ENCODE measurements around the gene C14orf119. TPM values are rescaled to one million over a fixed set of nuclear protein-coding genes. Genes with fewer than 3 reads are reported as not detected.
A peak's percentile ranks its signal among the peaks of the same experiment; 100 is the strongest.

C14orf119 gene
- total RNA-seq, 1 donor from 2014 or later: 27.5 TPM

DNA sequence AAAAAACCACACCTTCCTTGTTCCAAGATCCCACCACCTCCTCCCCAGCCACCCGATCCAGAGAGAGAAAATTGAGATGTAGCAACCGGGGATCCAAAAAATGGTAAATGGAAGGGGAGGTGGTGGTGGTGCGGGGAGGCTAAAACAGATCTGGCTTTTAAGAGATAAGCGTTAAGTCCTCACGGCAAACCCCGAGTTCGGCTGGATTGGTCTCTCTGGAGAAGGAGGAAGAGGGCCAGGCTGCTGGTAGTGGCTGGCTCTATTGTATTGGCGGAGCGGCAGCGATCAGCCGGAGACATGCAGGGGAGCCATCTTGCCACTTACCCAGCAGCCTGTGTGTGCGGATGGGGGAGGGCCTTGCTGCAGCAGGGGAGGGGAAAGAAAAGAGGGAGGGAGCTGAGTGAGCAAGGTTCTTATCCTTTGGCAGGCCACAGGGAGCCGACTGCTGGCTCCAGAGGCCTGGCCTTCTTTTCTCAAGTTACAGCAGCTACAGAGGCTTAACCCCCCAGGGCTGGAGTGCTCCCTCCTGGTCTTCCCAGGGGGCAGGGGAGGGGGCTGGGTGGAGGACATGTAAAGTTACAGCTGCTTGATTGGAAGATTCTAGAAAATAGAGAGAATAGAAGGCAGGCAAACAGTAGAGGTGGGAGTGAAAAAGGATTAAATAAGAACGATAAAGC, 23.9 kb upstream of the C14orf119 start:
- Histone ChIP-seq H3K27me3 (ENCODE audit: control insufficient read depth, insufficient read depth, low read length) (no peaks in the 10 kb centered on the region), H3K4me3 (ENCODE audit: low read depth, low read length) (peak overlapping the region; percentile 79), H3K36me3 (ENCODE audit: control insufficient read depth, insufficient read depth, low read length) (peaks cover 11% of the 10 kb centered on the region)
- TF ChIP-seq, protein P1, sequence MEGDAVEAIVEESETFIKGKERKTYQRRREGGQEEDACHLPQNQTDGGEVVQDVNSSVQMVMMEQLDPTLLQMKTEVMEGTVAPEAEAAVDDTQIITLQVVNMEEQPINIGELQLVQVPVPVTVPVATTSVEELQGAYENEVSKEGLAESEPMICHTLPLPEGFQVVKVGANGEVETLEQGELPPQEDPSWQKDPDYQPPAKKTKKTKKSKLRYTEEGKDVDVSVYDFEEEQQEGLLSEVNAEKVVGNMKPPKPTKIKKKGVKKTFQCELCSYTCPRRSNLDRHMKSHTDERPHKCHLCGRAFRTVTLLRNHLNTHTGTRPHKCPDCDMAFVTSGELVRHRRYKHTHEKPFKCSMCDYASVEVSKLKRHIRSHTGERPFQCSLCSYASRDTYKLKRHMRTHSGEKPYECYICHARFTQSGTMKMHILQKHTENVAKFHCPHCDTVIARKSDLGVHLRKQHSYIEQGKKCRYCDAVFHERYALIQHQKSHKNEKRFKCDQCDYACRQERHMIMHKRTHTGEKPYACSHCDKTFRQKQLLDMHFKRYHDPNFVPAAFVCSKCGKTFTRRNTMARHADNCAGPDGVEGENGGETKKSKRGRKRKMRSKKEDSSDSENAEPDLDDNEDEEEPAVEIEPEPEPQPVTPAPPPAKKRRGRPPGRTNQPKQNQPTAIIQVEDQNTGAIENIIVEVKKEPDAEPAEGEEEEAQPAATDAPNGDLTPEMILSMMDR (IDR thresholded peaks at IDR 0.05; ENCODE audit: insufficient read depth, low read length, poor library complexity, severe bottlenecking): no peak
- DNase-seq (ENCODE audit: low read depth): peak; percentile 82

DNA sequence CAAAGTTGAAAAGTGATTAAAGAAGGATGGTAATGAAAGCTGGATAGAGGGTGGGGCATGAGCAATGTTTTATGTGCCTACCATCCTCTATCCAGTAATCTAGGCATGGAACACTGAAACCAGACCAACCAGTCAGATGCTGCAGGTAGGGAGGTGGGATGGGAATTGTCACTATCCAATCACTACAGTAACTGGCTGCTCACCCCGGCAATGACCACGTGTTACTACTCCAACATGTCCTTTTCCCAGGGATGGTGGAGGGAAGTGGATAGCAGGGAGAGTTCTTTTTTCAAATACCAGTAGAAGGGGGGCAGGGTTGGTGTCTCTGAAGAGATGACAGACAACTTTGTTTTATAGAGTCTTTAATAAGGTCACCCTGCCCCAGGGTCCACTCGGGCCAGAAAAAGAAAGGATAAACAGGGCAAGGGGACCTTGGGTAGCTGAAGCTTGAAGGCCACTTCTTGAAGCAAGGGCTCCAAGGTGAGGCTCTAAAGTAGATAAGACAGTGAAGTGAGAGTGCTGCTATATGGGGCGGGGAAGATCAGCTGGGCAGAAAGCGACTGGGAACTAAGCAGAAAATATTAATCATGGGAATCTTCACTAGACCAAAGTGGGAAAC, 23.3 kb upstream of the C14orf119 start:
- TF ChIP-seq, protein P1 (IDR thresholded peaks at IDR 0.05; ENCODE audit: insufficient read depth, low read length, poor library complexity, severe bottlenecking): no peak
- Histone ChIP-seq H3K36me3 (ENCODE audit: control insufficient read depth, insufficient read depth, low read length) (peaks cover 11% of the 10 kb centered on the region), H3K27me3 (ENCODE audit: control insufficient read depth, insufficient read depth, low read length) (no peaks in the 10 kb centered on the region), H3K4me3 (ENCODE audit: low read depth, low read length) (no peak overlapping the region)
- DNase-seq (ENCODE audit: low read depth): no peak

DNA sequence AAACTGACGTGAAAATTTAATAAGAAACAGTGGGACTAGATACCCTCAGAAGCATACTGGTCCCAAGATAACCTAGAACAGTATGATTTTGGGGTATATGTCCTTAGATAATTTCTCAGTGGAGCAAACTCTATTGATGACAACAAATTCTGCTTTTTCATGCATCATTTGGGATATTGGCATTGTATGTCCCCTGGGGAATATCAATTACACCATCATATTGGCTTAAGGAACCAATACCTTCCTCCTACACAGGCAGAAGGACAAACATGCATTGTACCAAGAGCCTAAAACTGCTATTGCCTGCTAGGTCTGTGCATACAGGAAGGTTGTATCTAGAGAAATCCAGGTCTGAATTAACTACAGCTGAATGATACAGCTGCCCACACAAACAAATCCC, 20.4 kb upstream of the C14orf119 start:
- no peak for DNase-seq (ENCODE audit: low read depth)
- TF ChIP-seq, protein P1 (IDR thresholded peaks at IDR 0.05; ENCODE audit: insufficient read depth, low read length, poor library complexity, severe bottlenecking): no peak
- Histone ChIP-seq H3K27me3 (ENCODE audit: control insufficient read depth, insufficient read depth, low read length) (no peaks in the 10 kb centered on the region), H3K4me3 (ENCODE audit: low read depth, low read length) (no peak overlapping the region), H3K36me3 (ENCODE audit: control insufficient read depth, insufficient read depth, low read length) (peaks cover 7% of the 10 kb centered on the region)

DNA sequence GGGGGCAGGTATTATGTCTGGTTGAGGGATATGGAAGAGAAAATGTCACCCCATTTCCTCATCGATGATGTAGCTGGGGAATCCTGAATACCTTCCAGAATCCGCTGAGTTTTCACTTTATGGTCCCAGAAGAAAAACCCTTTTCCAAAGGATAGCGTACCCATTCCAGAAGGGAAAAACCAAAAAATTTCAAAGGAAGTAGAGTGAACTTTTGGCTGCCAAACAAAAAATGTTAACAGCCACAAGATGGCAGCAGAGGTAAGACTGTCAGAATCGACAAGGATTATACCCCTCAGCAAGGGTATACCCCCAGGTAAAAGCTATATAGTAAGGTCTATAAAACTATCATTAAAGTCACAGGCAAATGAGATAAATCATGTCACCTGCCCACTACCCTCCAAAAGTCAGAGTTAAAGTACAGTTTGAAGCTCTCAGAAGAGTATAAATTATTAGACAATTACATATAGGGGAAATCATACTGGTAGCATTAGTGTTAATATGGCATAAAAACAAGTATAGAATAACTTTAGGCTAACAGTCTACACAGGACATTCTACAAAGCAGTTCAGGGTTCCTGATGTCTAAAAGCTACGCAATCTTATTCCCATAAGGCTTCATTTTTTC, 18.4 kb upstream of the C14orf119 start:
- Histone ChIP-seq H3K36me3 (ENCODE audit: control insufficient read depth, insufficient read depth, low read length) (peaks cover 9% of the 10 kb centered on the region), H3K27me3 (ENCODE audit: control insufficient read depth, insufficient read depth, low read length) (no peaks in the 10 kb centered on the region), H3K4me3 (ENCODE audit: low read depth, low read length) (no peak overlapping the region)
- DNase-seq (ENCODE audit: low read depth): no peak
- TF ChIP-seq, protein P1 (IDR thresholded peaks at IDR 0.05; ENCODE audit: insufficient read depth, low read length, poor library complexity, severe bottlenecking): peak; percentile 55

DNA sequence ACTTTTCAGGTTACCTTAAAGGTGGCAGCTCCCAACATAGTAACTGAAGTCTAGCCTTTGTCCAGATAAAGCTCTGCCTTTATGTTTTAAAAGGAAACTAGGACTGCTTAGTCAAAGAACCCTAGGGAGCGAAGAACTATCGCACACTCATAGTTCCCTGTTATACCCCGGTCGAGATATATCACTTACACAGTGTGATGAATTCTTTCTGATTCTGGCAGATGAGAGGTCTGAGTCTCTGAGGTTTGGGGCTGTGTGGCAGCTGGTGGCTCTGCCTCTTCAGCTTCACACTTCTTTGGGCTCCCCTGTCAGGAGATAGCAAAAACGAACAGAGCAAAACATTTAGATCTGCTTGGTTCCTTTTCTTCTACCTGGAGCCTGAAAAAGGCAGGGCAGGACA, 17.3 kb upstream of the C14orf119 start:
- DNase-seq (ENCODE audit: low read depth): no peak
- no peak overlapping the region for H3K4me3 ChIP-seq (ENCODE audit: low read depth, low read length)
- peaks cover 9% of the 10 kb centered on the region for H3K36me3 ChIP-seq (ENCODE audit: control insufficient read depth, insufficient read depth, low read length)
- no peaks in the 10 kb centered on the region for H3K27me3 ChIP-seq (ENCODE audit: control insufficient read depth, insufficient read depth, low read length)
- TF ChIP-seq, protein P1 (IDR thresholded peaks at IDR 0.05; ENCODE audit: insufficient read depth, low read length, poor library complexity, severe bottlenecking): no peak
